Endothelial cell of umbilical vein (primary cell): ENCODE measurements around the gene NOBOX. TPM values are rescaled to one million over a fixed set of nuclear protein-coding genes. Genes with fewer than 3 reads are reported as not detected.
"Not testable (repeated sequence)": the region's sequence is repeated elsewhere in the genome, so short reads cannot be mapped to it uniquely, and the experiment has no call there.

Source experiments
- BruUV-seq: library from RNA; stranded (reverse); fragments of 400-500 nt; replicated peaks from 2 replicates; lab custom pipeline; 2021; lab: Mats Ljungman, UMichigan
- CTCF ChIA-PET: fragments of 300-600, 350-600 bp; sonication (Branson Sonifier 250); formaldehyde crosslinking; loops from one replicate; lab custom pipeline; 2021; ENCODE audit warnings: antibody characterized with exemption, inconsistent platforms; lab: Charles Lee
- POLR2A ChIA-PET: fragments of 300-600, 350-600 bp; sonication (Branson Sonifier 250); formaldehyde crosslinking; loops from one replicate; lab custom pipeline; 2021; ENCODE audit warnings: antibody characterized with exemption, inconsistent platforms; lab: Charles Lee
- DNase-seq: peaks from one replicate; pipeline ENCODE4 v3.0.0-alpha.2; 2011; ENCODE audit warnings: low read depth, low spot score
- FAIRE-seq: peaks from 2 replicates; lab custom pipeline; 2011; peaks lifted over from hg19 to GRCh38; lab: Jason Lieb, UNC
- H2AFZ ChIP-seq: 2 replicates; pipeline ENCODE4 v1.6.0; 2012; ENCODE audit warnings: low read depth, low read length, control low read depth, inconsistent platforms
- H3K27ac ChIP-seq: 2 replicates; pipeline ENCODE4 v1.5.1; 2011; ENCODE audit warnings: low read depth, mild to moderate bottlenecking, control low read depth, low read length, moderate library complexity; ENCODE audit not compliant: insufficient read depth
- H3K27me3 ChIP-seq, 2 experiments: 2 replicates each; pipeline versions ENCODE4 v1.6.0 to v1.6.1; 2011; ENCODE audit warnings: low read length in 2 of 2, mixed read lengths in 1 of 2; ENCODE audit not compliant: control insufficient read depth in 2 of 2, insufficient read depth in 2 of 2
- H3K36me3 ChIP-seq, 2 experiments: 2 replicates in 1 of 2; 3 replicates in 1 of 2; pipeline ENCODE4 v1.5.1; 2011; ENCODE audit warnings: low read length in 2 of 2, mild to moderate bottlenecking in 1 of 2, moderate library complexity in 1 of 2; ENCODE audit not compliant: control insufficient read depth in 2 of 2, insufficient read depth in 2 of 2; ENCODE audit errors: extremely low read depth in 1 of 2
- H3K4me1 ChIP-seq: 3 replicates; pipeline ENCODE4 v1.5.1; 2011; ENCODE audit warnings: mild to moderate bottlenecking, low read length; ENCODE audit not compliant: control insufficient read depth, insufficient read depth; ENCODE audit errors: extremely low read depth
- H3K4me2 ChIP-seq: 2 replicates; pipeline ENCODE4 v1.6.1; 2011; ENCODE audit warnings: low read length, control low read depth, mixed read lengths; ENCODE audit not compliant: insufficient read depth
- H3K4me3 ChIP-seq, 3 experiments: fragments of 200-600 bp in 1 of 3; sonication (generic), shearing (Covaris generic) in 1 of 3; replicated peaks in 1 of 3; 2 replicates each; pipeline ENCODE4 v1.5.1; 2011 to 2016; ENCODE audit warnings: control low read depth in 3 of 3, low read length in 3 of 3, mild to moderate bottlenecking in 2 of 3, inconsistent platforms in 1 of 3, low read depth in 1 of 3, moderate library complexity in 1 of 3; ENCODE audit not compliant: insufficient read depth in 1 of 3
- H3K79me2 ChIP-seq: 2 replicates; pipeline ENCODE4 v1.6.0; 2012; ENCODE audit warnings: low read length, inconsistent platforms; ENCODE audit not compliant: control insufficient read depth, insufficient read depth
- H3K9ac ChIP-seq: replicated peaks from 2 replicates; pipeline ENCODE3; 2011; ENCODE audit warnings: low read length, control low read depth; ENCODE audit not compliant: insufficient read depth; ENCODE audit errors: extremely low read depth
- H3K9me1 ChIP-seq: replicated peaks from 3 replicates; pipeline ENCODE4 v1.6.0; 2011; ENCODE audit warnings: mild to moderate bottlenecking, low read length; ENCODE audit not compliant: control insufficient read depth, insufficient read depth; ENCODE audit errors: extremely low read depth
- H3K9me3 ChIP-seq: replicated peaks from 2 replicates; pipeline ENCODE4 v1.5.1; 2012; ENCODE audit warnings: low read length, inconsistent platforms; ENCODE audit not compliant: control insufficient read depth, insufficient read depth
- H4K20me1 ChIP-seq: replicated peaks from 2 replicates; pipeline ENCODE3; 2011; ENCODE audit warnings: mild to moderate bottlenecking, low read length; ENCODE audit not compliant: control insufficient read depth, insufficient read depth; ENCODE audit errors: extremely low read depth
- dilution Hi-C: fragments of 300-500 bp; cut with MboI; formaldehyde crosslinking; loops from one replicate; pipeline ENCODE4 v1.15.0; 2019; ENCODE audit warnings: low sequenced_read_pairs; ENCODE audit not compliant: extremely low pct_ligation_motif_present
- intact Hi-C: fragments of 100-400 bp; cut with micrococcal nuclease; formaldehyde crosslinking; loops from one replicate; pipeline ENCODE4 v1.10.0; 2022
- polyA plus RNA-seq, 4 experiments: library from polyadenylated mRNA; depleted of rRNA in 3 of 4; stranded (reverse) in 3 of 4; unstranded in 1 of 4; fragments of >200 nt; gene quantifications; 2 replicates each; pipeline versions ENCODE4 v1.2.1 to v1.2.3, GENCODE V29; 2011 to 2012; ENCODE audit warnings: missing spikeins in 1 of 4
- total RNA-seq: library from RNA; stranded (reverse); gene quantifications from 2 replicates; pipeline ENCODE4 v1.2.3, GENCODE V29; 2021

NOBOX gene
- total and polyA plus RNA-seq, 2 donors (not counting 3 experiments of a cell fraction or from before 2014, with no cell fraction given), result not detected

GRCh38 chr7:144367250-144367649, 36.2 kb downstream of the NOBOX start:
- H2AFZ ChIP-seq, H3K9me1 ChIP-seq, H3K27me3 ChIP-seq, dilution Hi-C loops, H3K4me1 ChIP-seq, H4K20me1 ChIP-seq, DNase-seq, intact Hi-C loops, H3K4me3 ChIP-seq, H3K9ac ChIP-seq, POLR2A ChIA-PET, H3K36me3 ChIP-seq, H3K79me2 ChIP-seq, H3K9me3 ChIP-seq, CTCF ChIA-PET, H3K4me2 ChIP-seq, H3K27ac ChIP-seq, BruUV-seq, FAIRE-seq: not testable (repeated sequence)

- H2AFZ ChIP-seq, dilution Hi-C loops, H3K27me3 ChIP-seq, H3K9ac ChIP-seq, H3K4me2 ChIP-seq, FAIRE-seq, H3K4me1 ChIP-seq, H4K20me1 ChIP-seq, BruUV-seq, intact Hi-C loops, H3K27ac ChIP-seq, H3K4me3 ChIP-seq, DNase-seq, H3K9me3 ChIP-seq, H3K79me2 ChIP-seq, POLR2A ChIA-PET, H3K9me1 ChIP-seq, CTCF ChIA-PET, H3K36me3 ChIP-seq: not testable (repeated sequence)
Observed at GRCh38 chr7:144365523-144365922, 38.0 kb downstream of the NOBOX start.

- dilution Hi-C loops, FAIRE-seq: not testable (repeated sequence)
Observed at GRCh38 chr7:144362061-144362460, 41.4 kb downstream of the NOBOX start.

GRCh38 chr7:144356860-144357259, 46.6 kb downstream of the NOBOX start:
- H3K27me3 ChIP-seq, H3K4me1 ChIP-seq, POLR2A ChIA-PET, DNase-seq, H4K20me1 ChIP-seq, H3K4me2 ChIP-seq, H3K9me1 ChIP-seq, FAIRE-seq, H3K9ac ChIP-seq, H3K27ac ChIP-seq, intact Hi-C loops, dilution Hi-C loops, H3K4me3 ChIP-seq, H3K9me3 ChIP-seq, H3K79me2 ChIP-seq, H3K36me3 ChIP-seq, BruUV-seq, CTCF ChIA-PET, H2AFZ ChIP-seq: not testable (repeated sequence)

More at GRCh38 chr7:144362061-144362460, 41.4 kb downstream of the NOBOX start:
- H2AFZ ChIP-seq, CTCF ChIA-PET, H3K4me1 ChIP-seq, H4K20me1 ChIP-seq, H3K79me2 ChIP-seq, POLR2A ChIA-PET, H3K27ac ChIP-seq, H3K36me3 ChIP-seq, H3K4me3 ChIP-seq, H3K9me1 ChIP-seq, BruUV-seq, DNase-seq, H3K27me3 ChIP-seq, intact Hi-C loops, H3K4me2 ChIP-seq, H3K9ac ChIP-seq, H3K9me3 ChIP-seq: not testable (repeated sequence)
